A172 (cell line): ENCODE data around the gene STK32C. TPM values are rescaled to one million over a fixed set of nuclear protein-coding genes. Genes with fewer than 3 reads are reported as not detected.
A peak's percentile ranks its signal among the peaks of the same experiment; 100 is the strongest.
"Not testable (repeated sequence)": the region's sequence is repeated elsewhere in the genome, so short reads cannot be mapped to it uniquely, and the experiment has no call there.

Experiments
- DNase-seq: peaks from one replicate; pipeline ENCODE4 v3.0.0-alpha.2; 2015; ENCODE audit warnings: low spot score
- total RNA-seq: library from RNA; depleted of rRNA; stranded (reverse); fragments of >200 nt; shearing (Covaris generic); gene quantifications from 2 replicates; pipeline ENCODE4 v1.2.3, GENCODE V29; 2014; rRNA removed

Gene STK32C
- 19.4 and 23.0 TPM in 2 replicates for total RNA-seq

DNA sequence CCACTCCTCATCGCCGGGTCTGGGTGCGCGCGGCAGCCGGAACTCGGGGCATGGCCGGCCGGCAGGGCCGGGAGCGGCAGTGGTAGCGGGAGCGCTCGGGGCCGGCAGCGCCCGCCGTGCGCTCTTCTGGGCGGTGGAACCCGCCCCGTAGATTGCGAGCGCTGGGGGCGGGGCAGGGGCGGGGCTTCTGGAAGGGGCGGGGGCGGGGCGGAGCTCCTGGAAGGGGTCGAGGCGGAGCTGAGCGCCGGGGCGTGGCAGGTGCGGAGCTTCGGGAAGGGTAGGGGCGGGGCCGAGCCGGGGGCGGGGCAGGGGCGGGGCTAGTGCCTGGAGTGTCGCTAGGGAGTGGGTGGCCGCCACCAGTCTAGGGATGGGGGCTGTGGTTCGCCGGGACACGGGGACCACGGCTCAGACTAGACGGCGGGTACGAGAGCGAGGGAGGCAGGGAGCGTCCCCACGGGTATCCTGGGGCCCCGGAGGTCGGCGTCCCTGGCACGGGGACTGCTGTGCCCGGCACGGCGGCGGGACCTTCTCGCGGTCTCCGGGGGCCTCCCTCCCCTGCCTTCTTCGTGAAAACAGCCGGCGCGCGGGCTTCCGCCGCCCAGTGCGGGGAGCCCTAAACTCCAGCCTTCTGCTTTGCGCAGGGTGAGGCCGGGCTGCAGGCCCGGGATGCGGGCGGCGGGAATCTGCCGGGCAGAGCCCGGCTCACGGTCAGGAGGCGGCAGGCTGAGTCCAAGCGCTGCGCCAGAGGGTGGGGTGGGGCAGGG, at the start of gene STK32C:
Gene STK32C, minus strand, starts transcription at position 128 of the 764 bp plus-strand sequence. Its CDS starts 117 bp downstream, at position 11.
- peak; percentile 36 for DNase-seq

- DNase-seq, result no peak
Measured at GRCh38 chr10:132356621-132357195, 49.0 kb upstream of the STK32C start.

DNA sequence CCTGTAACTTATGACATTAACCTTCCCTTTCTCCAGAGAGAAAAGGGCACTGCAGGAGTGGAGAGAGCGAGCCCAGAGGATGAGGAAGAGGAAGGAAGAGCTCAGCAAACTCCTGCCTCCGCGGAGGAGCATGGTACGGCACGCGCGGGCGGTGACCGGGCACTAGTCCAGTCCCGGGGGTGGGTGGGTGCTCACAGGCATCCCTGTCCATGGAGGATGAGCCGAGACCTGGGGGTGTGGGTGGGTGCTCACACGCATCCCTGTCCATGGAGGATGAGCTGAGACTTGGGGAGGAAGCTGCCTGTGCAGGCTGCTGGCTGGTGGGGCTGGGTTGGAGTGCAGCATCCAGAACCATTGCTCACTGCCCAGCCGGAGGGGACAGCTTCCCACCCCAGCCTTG, 48.0 kb upstream of the STK32C start:
- DNase-seq, result no peak

DNA sequence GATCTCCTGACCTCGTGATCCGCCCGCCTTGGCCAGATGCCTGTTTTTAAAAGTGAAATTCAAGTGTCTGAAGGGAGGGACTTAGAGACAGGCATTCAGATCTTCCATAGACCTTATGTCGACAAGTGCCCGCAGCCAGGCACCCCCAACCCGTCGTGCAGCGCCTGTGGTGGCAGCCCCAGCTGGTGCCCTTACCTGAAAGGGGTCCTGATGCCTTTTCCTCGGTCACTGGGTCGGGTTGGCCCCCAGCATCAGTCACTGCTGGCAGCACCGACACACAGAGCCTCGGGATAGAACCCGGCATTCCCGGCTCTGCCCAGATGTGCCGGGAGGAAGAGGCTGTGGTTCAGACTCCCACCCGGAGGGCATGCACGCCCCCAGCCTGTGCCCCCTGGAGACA, 47.5 kb upstream of the STK32C start:
- DNase-seq, result no peak

- DNase-seq, result no peak
Measured at GRCh38 chr10:132354356-132355094, 46.8 kb upstream of the STK32C start.

GRCh38 chr10:132353456-132354355, 46.0 kb upstream of the STK32C start:
- no peak for DNase-seq

DNA sequence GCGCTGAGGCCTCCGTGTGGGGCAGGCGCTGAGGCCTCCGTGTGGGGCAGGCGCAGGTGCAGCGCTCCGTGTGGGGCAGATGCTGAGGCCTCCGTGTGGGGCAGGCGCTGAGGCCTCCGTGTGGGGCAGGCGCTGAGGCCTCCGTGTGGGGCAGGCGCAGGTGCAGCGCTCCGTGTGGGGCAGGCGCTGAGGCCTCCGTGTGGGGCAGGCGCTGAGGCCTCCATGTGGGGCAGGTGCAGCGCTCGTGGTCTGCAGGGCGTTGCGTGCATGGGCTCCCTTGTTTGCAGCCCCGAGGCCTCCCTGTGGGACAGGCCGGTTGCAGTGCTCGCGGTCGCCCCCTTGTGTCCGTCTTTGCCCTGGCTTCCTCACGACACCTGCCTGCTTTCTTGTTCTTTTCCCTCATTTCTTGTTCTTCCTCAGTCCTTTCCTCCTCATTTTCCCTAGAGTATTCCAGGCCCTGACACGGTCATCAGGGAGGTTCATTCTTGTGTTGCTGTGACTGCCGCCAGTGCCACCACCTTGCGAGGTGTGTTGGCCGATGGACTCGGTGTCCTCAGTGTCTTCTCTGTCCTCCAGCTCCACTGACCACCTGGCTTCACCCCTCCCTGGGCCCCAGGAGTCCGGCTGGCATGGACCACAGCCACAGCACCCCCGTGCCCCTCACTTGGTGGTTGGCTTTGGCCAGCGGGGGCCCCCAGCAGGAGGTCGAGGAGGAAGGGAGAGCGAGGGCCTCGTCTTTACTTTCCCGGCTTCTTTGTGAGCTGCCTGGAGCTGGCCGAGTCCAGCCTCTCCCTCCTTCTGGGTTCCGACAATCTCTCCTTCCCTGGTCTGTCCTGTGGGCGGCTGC, 44.9 kb upstream of the STK32C start:
- not testable (repeated sequence) for DNase-seq

DNA sequence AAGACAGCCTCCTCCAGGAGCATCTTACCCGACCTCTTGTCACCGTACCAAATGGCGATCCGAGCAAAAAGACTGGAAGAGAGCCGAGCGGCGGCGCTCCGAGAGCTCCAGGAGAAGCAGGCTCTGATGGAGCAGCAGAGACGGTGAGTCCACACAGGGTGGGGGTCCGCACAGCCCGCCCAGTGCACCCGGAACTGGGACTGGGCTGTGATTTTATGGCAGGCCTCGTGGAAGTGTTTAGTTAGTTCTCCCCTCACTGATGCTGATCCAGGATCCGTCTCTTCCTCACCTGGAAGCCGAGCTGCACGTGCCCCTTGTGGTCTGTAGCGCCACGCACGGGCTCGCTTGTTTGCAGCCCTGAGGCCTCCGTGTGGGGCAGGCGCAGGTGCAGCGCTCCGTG, 43.9 kb upstream of the STK32C start:
- DNase-seq, result no peak

GRCh38 chr10:132350946-132351345, 43.2 kb upstream of the STK32C start:
- DNase-seq, result no peak

- DNase-seq, result no peak
Measured at GRCh38 chr10:132350391-132350790, 42.6 kb upstream of the STK32C start.

- DNase-seq, result no peak
Measured at GRCh38 chr10:132349766-132350165, 42.0 kb upstream of the STK32C start.

DNA sequence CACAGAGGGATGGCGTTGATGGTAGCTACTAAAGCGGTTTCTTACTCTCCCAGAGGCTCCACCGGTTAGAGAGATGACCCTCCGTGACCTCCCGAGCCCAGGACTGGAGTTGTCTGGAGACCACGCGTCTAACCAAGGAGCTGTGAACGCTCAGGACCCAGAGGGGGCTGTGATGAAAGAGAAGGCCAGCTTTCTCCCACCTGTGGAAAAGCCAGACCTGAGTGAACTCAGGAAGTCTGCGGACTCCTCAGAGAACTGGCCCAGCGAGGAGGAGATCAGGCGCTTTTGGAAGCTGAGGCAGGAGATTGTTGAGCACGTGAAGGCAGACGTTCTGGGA, 40.1 kb upstream of the STK32C start:
- no peak for DNase-seq

DNA sequence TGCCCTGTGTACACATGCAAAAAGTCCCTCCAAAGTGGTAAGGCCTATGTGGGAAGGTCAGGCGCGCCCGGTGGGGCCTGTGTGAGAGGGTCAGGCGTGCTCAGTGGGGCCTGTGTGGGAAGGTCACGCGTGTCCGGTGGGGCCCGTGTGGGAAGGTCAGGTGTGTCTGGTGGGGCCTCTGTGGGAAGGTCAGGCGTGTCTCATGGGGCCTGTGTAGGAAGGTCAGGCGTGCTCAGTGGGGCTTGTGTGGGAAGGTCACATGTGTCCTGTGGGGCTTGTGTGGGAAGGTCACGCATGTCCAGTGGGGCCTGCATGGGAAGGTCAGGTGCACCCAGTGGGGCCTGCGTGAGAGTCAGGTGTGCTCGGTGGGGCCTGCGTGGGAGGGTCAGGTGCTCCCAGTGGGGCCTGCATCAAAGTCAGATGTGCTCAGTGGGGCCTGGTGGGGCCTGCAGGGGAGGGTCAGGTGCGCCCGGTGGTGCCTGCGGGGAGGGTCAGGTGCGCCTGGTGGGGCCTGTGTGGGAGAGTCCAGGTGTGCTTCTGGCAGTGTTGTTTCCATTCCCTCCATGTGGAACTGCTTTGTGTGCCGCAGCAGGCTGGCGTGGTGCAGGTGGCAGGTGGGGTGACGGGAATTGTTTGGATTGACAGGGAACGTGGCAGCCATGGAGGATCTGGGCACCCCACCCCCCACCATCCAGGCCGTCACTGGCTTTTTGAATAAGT, 39.6 kb upstream of the STK32C start:
- DNase-seq, result no peak

DNA sequence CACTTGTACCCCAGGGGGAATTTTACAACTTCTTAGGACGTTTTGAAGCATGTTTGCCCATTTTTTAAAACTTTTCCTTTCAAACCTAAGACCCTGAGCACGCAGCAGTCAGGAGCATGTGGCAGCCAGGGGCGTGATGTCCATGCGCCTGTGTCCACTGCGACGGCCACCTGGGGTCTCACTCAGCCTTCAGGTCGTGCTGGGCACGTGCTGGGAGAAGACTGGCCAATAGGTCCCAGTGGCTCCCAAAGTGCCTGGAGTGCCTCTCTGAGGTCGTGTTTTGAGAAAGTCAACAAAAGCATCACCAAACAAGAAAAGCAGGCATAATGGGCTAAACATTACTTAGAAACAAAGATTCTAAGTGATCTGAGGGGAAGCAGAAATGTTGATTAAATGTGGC, 39.1 kb upstream of the STK32C start:
- no peak for DNase-seq

DNA sequence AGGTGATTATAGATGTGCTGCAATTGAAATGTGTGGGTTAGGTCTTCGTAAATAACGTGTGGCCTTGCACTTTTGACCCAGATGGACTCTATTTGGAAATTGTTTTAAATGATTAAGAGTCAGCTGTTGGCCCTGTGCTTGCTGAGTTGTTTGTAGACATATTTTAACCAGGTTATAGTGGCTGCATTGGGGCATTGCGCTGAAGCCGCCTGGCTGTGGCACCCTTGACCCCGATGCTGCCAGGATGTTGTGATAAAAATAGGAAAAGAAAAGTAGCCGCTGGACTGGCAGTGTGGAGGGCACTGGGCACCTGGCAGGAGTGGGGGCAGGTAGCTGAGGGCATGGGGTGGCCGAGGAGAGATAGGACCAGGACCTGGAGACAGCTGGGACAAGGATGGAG, 37.6 kb upstream of the STK32C start:
- no peak for DNase-seq

DNA sequence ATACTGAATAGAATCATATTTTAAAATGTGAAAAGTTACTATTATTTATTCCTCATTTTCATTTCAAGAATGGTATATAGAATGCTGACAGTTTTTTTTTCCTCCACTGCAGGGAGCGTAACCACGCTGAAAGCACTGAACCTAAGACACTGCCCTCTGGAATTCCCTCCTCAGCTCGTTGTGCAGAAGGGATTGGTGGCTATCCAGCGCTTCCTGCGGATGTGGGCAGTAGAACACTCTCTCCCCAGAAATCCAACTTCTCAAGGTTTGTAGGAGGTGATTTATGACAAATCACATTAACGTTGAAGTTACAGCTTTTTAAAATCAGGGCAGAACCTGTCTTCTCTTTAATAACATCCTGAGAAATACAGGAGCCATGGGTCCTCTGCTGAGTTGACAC, 36.6 kb upstream of the STK32C start:
- DNase-seq, result no peak

GRCh38 chr10:132342553-132342952, 34.8 kb upstream of the STK32C start:
- no peak for DNase-seq

- DNase-seq, result no peak
Measured at GRCh38 chr10:132341781-132342180, 34.0 kb upstream of the STK32C start.

DNA sequence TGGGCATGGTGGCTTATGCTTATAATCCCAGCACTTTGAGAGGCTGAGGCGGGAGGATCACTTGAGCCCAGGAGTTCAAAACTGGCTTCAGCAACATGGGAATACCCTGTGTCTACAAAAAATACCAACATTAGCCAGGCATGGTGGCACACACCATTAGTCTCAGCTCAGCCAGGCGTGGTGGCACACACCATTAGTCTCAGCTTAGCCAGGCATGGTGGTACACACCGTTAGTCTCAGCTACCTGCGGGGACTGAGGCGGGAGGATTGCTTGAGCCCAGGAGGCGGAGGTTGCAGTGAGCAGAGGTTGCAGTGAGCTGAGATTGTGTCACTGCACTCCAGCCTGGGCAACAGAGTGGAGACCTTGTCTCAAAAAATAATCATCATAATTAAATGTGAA, 33.3 kb upstream of the STK32C start:
- DNase-seq, result no peak

DNA sequence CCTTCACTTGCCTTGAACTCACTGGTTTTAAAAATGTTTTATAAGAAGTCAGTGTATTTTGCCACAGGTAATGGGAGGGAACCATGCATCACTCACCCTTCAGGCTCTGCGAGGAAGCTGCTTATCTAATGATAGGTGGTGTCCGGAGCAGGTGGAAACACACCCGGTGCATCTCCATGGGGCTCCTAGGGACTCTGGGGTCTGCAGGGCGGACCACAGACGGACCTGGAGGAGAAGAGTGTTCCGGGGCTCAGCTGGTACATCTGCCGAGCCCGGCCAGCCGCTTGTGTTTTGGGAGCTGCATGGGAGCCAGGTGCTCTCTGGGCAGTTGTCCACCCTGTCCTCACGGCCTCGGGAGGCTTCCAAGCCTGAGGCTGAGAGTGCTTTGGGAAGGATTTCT, 31.5 kb upstream of the STK32C start:
- no peak for DNase-seq
